CD4-positive, alpha-beta T cell treated with Interleukin-6 at 100 ng/mL for 8 hours (primary cell): ENCODE data around the gene OAT.
"Not testable (repeated sequence)": the region's sequence is repeated elsewhere in the genome, so short reads cannot be mapped to it uniquely, and the experiment has no call there.

ENCODE experiments used
- DNase-seq: peaks from one replicate; pipeline ENCODE4 v3.0.0-alpha.2; 2020; ENCODE audit warnings: mixed read lengths, low spot score

OAT gene

GRCh38 chr10:124447751-124448466 lies 29.2 kb upstream of the OAT start:
- no peak for DNase-seq

GRCh38 chr10:124446830-124447750 lies 28.4 kb upstream of the OAT start:
- DNase-seq = no peak

DNA sequence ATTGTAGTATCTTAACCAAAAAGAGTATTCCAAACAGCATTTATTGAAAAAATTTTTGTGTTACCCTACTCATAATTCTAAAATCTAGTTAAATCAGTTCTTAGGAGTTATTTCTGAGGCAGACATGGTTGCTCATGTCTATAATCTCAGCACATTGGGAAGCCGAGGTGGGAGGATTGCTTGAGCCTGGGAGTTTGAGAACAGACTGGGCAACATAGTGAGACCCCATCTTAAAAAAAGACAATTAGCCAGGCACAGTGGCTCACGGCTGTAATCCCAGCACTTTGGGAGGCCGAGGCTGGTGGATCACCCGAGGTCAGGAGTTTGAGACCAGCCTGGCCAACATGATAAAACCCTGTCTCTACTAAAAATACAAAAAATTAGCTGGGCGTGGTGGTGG lies 23.0 kb upstream of the OAT start:
- not testable (repeated sequence) for DNase-seq

DNA sequence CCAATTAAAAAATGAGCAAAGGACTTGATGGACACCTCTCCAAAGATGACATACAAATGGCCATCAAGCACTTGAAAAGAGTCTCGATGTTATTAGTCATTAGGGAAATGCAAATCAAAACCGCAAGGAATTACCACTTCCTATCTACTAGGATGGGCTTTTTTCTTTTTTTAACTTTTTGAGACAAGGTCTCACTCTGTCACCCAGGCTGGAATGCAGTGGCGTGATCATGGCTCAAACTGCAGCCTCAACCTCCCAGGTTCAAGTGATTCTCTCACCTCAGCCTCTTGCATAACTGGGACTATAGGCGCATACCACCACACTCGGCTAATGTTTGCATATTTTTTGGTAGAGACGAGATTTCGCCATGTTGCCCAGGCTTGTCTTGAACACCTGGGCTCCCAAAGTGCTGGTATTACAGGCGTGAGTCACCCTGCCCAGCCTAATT lies 17.5 kb upstream of the OAT start:
- no peak for DNase-seq

- DNase-seq = not testable (repeated sequence)
Observed at GRCh38 chr10:124435683-124436082, 17.0 kb upstream of the OAT start.

DNA sequence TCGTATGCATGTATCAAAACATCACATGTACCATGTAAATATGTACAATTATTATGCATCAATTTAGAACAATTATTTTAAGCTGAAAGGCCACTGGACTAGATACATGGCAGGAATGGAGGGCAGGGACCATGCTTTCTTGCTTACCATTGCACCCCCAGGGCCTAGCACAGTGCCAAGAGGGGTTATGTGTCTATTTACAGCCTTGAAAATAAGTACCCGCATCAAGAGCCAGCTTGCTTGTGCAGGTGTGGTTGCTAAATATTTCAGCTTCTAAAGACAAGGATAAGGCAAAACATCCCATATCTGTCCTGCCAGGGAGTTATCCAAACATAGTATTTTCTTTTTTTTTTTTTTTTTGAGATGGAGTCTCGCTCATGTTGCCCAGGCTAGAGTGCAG lies 14.7 kb upstream of the OAT start:
- no peak for DNase-seq

DNA sequence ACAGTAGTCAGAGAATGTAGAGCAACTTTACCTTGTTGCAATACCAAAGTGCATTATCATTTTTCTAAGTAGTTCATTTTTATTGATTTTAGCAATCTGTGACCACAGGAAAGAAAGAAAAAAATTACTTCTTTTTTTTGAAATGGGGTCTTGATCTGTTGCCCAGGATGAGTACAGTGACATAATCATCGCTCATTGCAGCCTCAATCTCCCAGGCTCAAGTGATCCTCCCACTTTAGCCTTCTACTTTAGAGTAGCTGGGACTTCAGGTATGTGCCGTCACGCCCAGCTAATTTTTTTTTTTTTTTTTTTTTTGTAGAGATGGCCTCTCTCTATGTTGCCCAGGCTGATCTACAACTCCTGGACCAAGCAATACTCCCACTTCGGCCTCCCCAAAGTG lies 11.4 kb upstream of the OAT start:
- no peak for DNase-seq

DNA sequence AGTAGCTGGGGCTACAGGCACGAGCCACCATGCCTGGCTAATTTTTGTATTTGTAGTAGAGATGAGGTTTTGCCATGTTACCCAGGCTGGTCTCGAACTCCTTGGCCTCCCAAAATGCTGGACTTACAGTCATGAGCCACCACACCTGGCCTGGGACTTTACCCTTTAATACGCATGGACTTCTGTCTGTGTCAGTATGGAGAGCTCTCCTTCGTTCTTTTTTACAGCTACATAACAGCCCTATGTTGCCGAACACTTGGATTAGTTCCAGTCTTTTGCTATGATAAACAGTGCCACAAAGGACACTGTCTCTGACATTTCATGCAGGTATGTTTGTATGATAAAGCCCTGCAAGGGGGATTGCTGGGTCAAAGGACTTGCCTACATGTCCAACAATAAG lies 10.9 kb upstream of the OAT start:
- DNase-seq = no peak

GRCh38 chr10:124428207-124428777 lies 9.6 kb upstream of the OAT start:
- no peak for DNase-seq

DNA sequence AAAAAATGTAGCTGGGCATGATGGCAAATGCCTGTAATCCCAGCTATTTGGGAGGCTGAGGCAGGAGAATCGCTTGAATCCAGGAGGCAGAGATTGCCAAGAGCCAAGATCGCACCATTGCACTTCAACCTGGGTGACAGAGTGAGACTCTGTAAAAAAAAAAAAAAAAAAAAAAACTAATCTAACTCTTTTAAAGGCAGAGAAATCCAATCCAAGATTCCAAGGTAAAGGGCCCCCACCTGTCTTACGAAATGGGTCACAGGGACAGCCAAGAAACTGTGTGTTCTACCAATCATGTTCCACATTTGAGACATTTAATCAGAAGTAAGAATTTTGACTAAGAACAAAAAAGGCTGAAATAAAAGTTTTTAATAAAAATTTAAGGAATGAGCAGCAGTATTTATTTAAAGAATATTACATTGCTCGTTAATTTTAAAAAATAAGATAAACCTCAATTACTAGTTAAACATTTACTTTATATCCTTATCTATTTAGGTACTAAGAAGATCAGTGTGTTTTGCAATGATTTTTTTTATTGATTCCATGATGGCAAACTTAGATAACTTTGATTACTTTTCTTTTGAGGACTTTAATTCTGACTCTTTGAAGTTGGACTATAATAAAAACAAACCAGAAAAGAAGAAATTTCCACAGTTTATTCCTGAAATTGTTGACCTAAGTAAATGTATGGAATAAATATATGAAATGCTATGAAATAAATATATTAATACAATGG lies 6.7 kb upstream of the OAT start:
- DNase-seq = no peak

DNA sequence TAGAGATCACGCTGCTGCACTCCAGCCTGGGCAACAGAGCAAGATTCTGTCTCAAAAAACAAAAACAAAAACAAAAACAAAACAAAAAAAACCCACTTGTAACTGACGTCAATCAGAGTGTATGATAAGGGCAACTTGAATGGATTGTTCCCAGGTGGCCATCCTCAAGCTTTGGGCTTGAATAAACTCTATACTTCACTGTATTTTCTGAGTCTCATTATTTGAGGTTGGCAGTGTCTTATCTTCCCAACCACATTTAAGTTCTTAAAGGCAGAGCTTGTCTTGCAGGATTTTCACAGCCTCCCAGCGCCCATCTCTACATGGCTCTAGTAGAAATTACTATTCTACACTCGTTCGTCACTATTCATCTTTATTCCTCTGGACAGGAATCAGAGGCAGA lies 5.1 kb upstream of the OAT start:
- DNase-seq = no peak

- DNase-seq = no peak
Observed at GRCh38 chr10:124422742-124423141, 4.0 kb upstream of the OAT start.

- DNase-seq = no peak
Observed at GRCh38 chr10:124420254-124420653, 1.5 kb upstream of the OAT start.

- no peak for DNase-seq
Observed at GRCh38 chr10:124419635-124420034, 912 bp upstream of the OAT start.

- peak; percentile 23 for DNase-seq
Observed at GRCh38 chr10:124417895-124418725, 613 bp downstream of the OAT start.

GRCh38 chr10:124416733-124417132 lies 2.0 kb downstream of the OAT start:
- DNase-seq = no peak

- no peak for DNase-seq
Observed at GRCh38 chr10:124415210-124415609, 3.5 kb downstream of the OAT start.

DNA sequence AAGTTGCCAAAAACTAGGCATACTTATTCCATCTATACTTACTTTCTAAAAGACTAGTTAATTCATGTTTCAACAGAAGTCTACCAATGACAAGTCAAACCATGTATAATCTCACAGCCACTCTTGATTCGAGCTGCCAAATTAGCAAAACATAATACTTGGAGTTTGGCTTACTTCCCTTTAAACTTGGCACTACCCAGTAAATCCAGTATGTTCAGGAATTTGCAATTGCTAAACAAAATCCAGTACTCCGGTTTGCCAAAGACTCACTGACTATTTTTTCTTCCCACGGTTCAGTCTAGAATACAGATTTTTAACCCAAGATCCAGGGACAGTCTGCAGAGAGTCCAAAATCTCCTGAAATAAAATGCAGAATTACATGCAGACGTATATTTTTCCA lies 4.6 kb downstream of the OAT start:
- DNase-seq = no peak

GRCh38 chr10:124409696-124410095 lies 9.0 kb downstream of the OAT start:
- DNase-seq = no peak

DNA sequence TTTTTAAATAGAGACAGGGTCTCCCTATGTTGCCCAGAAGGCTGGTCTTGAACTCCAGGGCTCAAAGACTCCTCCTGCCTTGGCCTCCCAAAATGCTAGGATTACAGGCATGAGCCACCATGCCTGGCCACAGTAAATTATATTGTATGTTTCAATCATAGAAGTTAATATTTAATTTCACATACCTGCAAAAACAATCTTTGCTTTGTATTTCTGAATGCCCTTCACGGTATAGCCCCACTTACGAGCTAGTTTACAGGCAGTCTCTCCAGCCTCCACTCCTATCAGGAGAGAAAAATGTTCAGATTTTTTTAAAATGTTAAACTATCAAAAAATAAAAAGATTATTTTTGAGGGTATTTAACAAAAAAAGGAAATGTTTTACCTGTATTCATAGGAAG lies 10.4 kb downstream of the OAT start:
- DNase-seq = no peak

GRCh38 chr10:124407456-124407855 lies 11.3 kb downstream of the OAT start:
- DNase-seq = no peak
